NCI-H1048 (cell line): Measurements from ENCODE around the gene MCRIP2.

Experiments used
- DNase-seq: peaks from one replicate; lab custom pipeline; 2025; lab: John Stamatoyannopoulos, UW

MCRIP2 gene

GRCh38 chr16:648781-649589, 7.4 kb downstream of the MCRIP2 start, which contains the start of gene WDR90:
WDR90 (plus strand) TSS chr16:649365; CDS start chr16:649417, 52 bp downstream.
- peak; percentile 68 for DNase-seq

GRCh38 chr16:649631-650030, 8.0 kb downstream of the MCRIP2 start:
- no peak for DNase-seq

DNA sequence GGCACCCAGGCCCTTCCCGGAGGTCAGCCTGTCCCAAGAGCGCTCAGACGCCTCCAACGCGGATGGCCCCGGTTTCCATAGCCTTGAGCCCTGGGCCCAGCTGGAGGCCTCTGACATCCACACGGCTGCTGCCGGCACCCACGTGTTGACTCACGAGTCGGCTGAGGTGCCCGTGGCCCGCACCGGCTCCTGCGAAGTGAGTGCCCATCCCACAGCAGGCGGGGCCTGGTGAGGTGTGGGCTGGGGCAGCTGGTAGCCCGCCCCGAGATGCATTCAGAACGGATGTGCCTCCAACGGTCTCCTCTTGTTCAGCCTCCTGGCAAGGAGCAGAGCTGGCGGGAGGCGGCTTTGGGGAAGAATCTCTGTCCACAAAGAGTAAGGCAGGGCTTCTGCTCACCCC, 10.2 kb downstream of the MCRIP2 start:
- no peak for DNase-seq

DNA sequence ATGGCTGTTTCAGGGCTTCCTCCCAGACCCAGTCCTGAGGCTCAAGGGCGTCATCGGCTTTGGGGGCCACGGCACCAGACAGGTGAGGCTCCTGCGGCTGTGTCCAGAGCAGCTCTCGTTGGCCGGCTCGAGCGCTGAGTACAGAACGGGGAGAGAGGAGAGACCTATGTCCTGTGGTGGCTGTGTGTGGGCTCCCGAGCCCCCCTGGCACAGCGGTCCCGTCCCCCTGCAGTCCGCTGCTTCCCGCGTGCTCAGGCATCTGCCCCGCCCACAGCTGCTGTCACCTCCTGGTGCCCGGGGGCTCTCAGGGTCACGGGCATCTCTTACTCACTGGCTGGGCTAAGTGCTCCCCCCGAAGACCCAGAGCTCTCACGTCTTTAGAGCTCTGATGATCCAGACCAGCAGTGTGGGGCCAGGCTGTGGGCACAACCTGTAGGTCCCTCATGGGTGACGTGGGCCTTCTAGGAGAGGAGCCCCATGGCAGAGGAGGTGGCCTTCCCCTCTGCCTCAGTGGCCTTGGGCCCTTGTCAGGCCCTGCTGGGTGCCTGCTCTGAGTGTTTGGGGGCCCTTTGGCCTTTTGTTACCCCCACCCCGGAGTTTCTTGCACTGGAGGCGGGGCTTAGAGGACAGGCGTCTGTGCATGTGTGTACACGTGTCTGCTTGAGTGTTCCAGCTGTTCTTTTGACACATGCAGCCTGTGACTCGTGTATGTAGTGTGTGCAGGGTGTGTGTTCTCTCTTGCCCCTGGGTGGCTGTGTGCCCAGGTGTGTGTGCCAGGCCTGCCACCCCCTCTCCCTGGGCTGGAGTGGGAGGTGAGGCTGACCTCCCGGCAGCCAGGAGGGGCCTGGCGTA, 11.1 kb downstream of the MCRIP2 start:
- no peak for DNase-seq

DNA sequence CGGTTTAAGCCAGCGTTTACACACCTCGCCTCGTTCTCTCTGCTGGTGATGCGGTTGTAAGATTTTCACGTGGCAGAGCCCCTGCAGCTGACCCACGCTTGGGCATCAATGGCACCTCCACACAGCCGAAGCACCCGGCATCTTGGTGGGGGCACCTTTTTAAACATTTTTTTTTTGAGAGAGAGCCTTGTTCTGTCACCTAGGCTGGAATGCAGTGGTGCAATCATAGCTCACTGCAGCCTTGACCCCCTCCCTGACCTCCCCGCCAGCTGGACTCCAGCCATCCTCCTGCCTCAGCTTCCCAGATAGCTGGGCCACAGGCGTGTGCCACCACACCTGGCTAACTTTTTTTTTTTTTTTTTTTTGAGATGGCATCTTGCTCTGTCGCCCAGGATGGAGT, 12.4 kb downstream of the MCRIP2 start:
- no peak for DNase-seq

DNA sequence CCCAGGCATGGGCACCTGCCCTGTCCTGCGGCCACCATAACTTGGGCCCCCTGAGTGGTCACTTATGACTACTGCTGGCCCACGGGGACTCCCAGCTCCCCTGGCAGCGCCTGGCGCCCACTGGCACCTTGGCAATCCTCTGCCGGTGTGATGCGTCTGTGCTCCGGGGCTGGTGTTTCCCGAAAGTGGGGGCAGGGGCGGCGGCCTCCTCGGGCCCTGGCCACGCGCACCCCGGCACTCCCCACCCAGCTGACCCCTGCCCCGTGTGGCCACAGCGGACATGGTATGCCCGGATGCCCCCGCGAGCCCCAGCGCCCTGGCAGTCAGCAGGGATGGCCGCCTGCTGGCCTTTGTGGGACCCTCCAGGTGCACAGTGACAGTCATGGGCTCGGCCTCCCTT, 15.9 kb downstream of the MCRIP2 start:
- no peak for DNase-seq

GRCh38 chr16:658679-659571, 17.3 kb downstream of the MCRIP2 start:
- DNase-seq, result no peak

GRCh38 chr16:659618-660017, 18.0 kb downstream of the MCRIP2 start:
- DNase-seq, result no peak

DNA sequence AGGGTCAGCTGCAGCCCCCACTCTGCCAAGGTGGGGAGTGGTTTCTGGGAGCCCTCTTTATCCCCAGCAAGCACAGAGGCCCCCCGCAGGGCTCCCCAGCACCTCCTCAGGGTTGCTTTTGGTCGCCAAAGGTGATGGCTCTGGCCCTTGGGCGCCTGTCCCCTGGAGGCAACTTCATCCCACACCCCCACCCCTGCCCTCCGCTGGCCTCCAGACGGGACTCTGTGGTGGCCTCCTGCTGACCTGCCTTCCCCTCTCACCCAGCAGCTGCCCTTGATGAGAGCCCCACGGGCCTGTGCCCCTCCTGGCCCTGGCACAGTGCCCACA, 18.5 kb downstream of the MCRIP2 start:
- no peak for DNase-seq

GRCh38 chr16:660459-661183, 19.0 kb downstream of the MCRIP2 start:
- DNase-seq, result peak; percentile 46

DNA sequence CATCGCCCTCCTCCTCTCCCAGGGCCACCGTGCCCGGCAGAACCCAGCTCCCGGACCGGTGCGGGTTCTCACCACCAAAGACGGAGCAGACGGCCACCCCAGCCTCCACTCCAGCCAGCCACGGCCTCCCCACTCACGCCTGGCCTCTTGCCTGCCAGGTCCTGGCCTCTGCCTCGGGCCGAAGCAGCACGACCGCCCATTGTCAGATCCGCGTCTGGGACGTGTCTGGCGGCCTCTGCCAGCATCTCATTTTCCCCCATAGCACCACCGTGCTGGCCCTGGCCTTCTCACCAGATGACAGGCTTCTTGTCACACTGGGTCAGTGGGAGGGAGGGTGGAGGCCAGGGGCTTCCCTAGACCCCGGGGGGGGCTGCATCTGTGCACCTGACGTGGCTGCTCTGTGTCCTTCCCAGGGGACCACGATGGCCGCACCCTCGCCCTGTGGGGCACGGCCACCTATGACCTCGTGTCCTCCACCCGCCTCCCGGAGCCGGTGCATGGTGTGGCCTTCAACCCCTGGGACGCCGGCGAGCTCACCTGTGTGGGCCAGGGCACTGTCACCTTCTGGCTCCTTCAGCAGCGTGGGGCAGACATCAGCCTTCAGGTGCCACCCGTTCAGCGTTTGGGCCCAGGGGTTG, 19.7 kb downstream of the MCRIP2 start:
- DNase-seq, result no peak

GRCh38 chr16:662095-662494, 20.5 kb downstream of the MCRIP2 start:
- DNase-seq, result no peak

DNA sequence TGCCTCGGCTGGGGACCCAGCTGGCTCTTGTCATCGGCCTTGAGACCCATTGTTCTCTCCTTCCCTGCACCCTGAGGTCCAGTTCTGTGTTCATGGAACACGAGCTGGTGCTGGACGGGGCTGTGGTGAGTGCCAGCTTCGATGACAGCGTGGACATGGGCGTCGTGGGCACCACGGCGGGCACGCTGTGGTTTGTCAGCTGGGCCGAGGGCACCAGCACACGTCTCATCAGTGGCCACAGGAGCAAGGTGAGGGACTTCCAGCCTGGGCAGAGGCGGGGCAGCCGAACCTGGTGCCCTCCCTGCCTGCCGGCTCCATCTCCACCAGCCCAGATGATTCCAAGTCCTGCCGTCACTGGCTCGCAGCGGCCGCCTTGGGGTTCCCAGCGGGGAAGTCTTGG, 21.0 kb downstream of the MCRIP2 start:
- no peak for DNase-seq

DNA sequence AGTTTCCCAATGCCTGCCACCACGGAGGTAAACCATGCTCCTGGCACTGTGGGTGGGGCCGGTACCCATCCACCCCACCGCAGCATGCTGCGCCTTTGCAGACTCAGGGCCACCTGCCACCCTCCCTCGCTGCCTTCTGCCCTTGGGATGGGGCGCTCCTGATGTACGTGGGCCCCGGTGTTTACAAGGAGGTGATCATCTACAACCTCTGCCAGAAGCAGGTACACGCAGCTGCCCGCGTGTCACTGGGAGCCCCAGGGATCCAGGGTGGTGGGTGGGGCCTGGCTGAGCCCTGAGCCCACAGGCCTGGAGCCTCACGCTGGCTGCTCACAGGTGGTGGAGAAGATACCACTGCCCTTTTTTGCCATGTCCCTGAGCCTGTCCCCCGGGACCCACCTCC, 24.9 kb downstream of the MCRIP2 start:
- no peak for DNase-seq

- DNase-seq, result no peak
Measured at GRCh38 chr16:667113-667779, 25.6 kb downstream of the MCRIP2 start.

GRCh38 chr16:667780-668518, 26.3 kb downstream of the MCRIP2 start, which contains the start of gene RHOT2:
RHOT2 (plus strand) TSS chr16:668132; CDS start chr16:668200, 68 bp downstream.
- DNase-seq, result peak; percentile 24

- DNase-seq, result no peak
Measured at GRCh38 chr16:668519-669171, 27.0 kb downstream of the MCRIP2 start.

GRCh38 chr16:669666-670065, 28.0 kb downstream of the MCRIP2 start:
- DNase-seq, result no peak
